Measurements from ENCODE around the gene CAPN8. TPM values are rescaled to one million over a fixed set of nuclear protein-coding genes. Genes with fewer than 3 reads are reported as not detected.
A peak's percentile ranks its signal among the peaks of the same experiment; 100 is the strongest.

CAPN8 gene
- total RNA-seq, 1 donor from 2014 or later, result not detected

GRCh38 chr1:223712194-223712849, 46.8 kb upstream of the CAPN8 start, which contains the start of gene CAPN2:
TSS of gene CAPN2 (plus strand) at chr1:223712539. CDS start at chr1:223712641, 102 bp downstream.
- H3K27me3 ChIP-seq (ENCODE audit: control insufficient read depth, insufficient read depth, low read length), result no peaks in the 10 kb centered on the region
- peak; percentile 44 for TF ChIP-seq CTCF (IDR thresholded peaks at IDR 0.05; ENCODE audit: insufficient read depth, low read length, poor library complexity, severe bottlenecking)
- peak within 1 kb of the TSS; percentile 86 for H3K4me3 ChIP-seq (ENCODE audit: low read depth, low read length)
- no peak for DNase-seq (ENCODE audit: low read depth)
- H3K36me3 ChIP-seq (ENCODE audit: control insufficient read depth, insufficient read depth, low read length), result peaks cover 1% of the 10 kb centered on the region

- H3K36me3 ChIP-seq (ENCODE audit: control insufficient read depth, insufficient read depth, low read length), result peaks cover 1% of the 10 kb centered on the region
- no peak for TF ChIP-seq CTCF (IDR thresholded peaks at IDR 0.05; ENCODE audit: insufficient read depth, low read length, poor library complexity, severe bottlenecking)
- no peak for DNase-seq (ENCODE audit: low read depth)
- peak overlapping the region; percentile 30 for H3K4me3 ChIP-seq (ENCODE audit: low read depth, low read length)
- no peaks in the 10 kb centered on the region for H3K27me3 ChIP-seq (ENCODE audit: control insufficient read depth, insufficient read depth, low read length)
Observed at GRCh38 chr1:223711747-223712193, 46.3 kb upstream of the CAPN8 start.

- Histone ChIP-seq H3K4me3 (ENCODE audit: low read depth, low read length) (no peak overlapping the region), H3K27me3 (ENCODE audit: control insufficient read depth, insufficient read depth, low read length) (no peaks in the 10 kb centered on the region), H3K36me3 (ENCODE audit: control insufficient read depth, insufficient read depth, low read length) (no peaks in the 10 kb centered on the region)
- TF ChIP-seq CTCF (IDR thresholded peaks at IDR 0.05; ENCODE audit: insufficient read depth, low read length, poor library complexity, severe bottlenecking), result no peak
- DNase-seq (ENCODE audit: low read depth), result no peak
Observed at GRCh38 chr1:223711173-223711572, 45.7 kb upstream of the CAPN8 start.

- Histone ChIP-seq H3K27me3 (ENCODE audit: control insufficient read depth, insufficient read depth, low read length) (no peaks in the 10 kb centered on the region), H3K36me3 (ENCODE audit: control insufficient read depth, insufficient read depth, low read length) (no peaks in the 10 kb centered on the region), H3K4me3 (ENCODE audit: low read depth, low read length) (no peak overlapping the region)
- TF ChIP-seq CTCF (IDR thresholded peaks at IDR 0.05; ENCODE audit: insufficient read depth, low read length, poor library complexity, severe bottlenecking), result no peak
- no peak for DNase-seq (ENCODE audit: low read depth)
Observed at GRCh38 chr1:223710179-223711133, 45.0 kb upstream of the CAPN8 start.

GRCh38 chr1:223709598-223709997, 44.1 kb upstream of the CAPN8 start:
- TF ChIP-seq CTCF (IDR thresholded peaks at IDR 0.05; ENCODE audit: insufficient read depth, low read length, poor library complexity, severe bottlenecking), result peak; percentile 27

More at GRCh38 chr1:223709598-223709997, 44.1 kb upstream of the CAPN8 start:
- DNase-seq (ENCODE audit: low read depth), result no peak
- Histone ChIP-seq H3K36me3 (ENCODE audit: control insufficient read depth, insufficient read depth, low read length) (no peaks in the 10 kb centered on the region), H3K4me3 (ENCODE audit: low read depth, low read length) (no peak overlapping the region), H3K27me3 (ENCODE audit: control insufficient read depth, insufficient read depth, low read length) (no peaks in the 10 kb centered on the region)

All from kidney epithelial cell (primary cell).